HEK293 (cell line): ENCODE data around the gene GRK5.

ENCODE experiments used
- CTCF ChIA-PET: fragments of 350-600 bp; formaldehyde crosslinking; extraction: SDS; loops from one replicate; lab custom pipeline; 2021; ENCODE audit warnings: antibody characterized with exemption; lab: Yijun Ruan, JAX
- POLR2A ChIA-PET: fragments of 300-600 bp; formaldehyde crosslinking; extraction: SDS; loops from one replicate; lab custom pipeline; 2020; ENCODE audit warnings: antibody characterized with exemption, inconsistent platforms; lab: Yijun Ruan, JAX
- H3K27ac ChIP-seq: fragments of 200-500 bp; sonication (Bioruptor generic); 2 replicates; pipeline ENCODE4 v1.5.1; 2014; ENCODE audit warnings: low read depth, low read length, control low read depth, inconsistent platforms; ENCODE audit errors: extremely low read depth
- H3K36me3 ChIP-seq, 2 experiments: fragments of 200-500 bp in 1 of 2; sonication (Bioruptor generic) in 1 of 2; 1 replicate in 1 of 2; 2 replicates in 1 of 2; pipeline ENCODE4 v1.5.1; 2014 to 2017; ENCODE audit warnings: inconsistent platforms in 2 of 2, low read length in 2 of 2; ENCODE audit not compliant: control insufficient read depth in 2 of 2, insufficient read depth in 1 of 2
- H3K4me1 ChIP-seq: fragments of 200-500 bp; sonication (Bioruptor generic); 2 replicates; pipeline ENCODE4 v1.5.1; 2014; ENCODE audit warnings: mild to moderate bottlenecking, low read length, inconsistent platforms; ENCODE audit not compliant: control insufficient read depth, insufficient read depth
- H3K4me3 ChIP-seq: 2 replicates; pipeline ENCODE4 v1.5.1; 2011; ENCODE audit warnings: low read depth, mild to moderate bottlenecking, control low read depth, low read length, moderate library complexity
- H3K9me3 ChIP-seq: fragments of 200-500 bp; sonication (Bioruptor generic); 2 replicates; pipeline ENCODE4 v1.5.1; 2014; ENCODE audit warnings: low read depth, low read length, inconsistent platforms; ENCODE audit not compliant: control insufficient read depth, insufficient read depth
- BCL11B ChIP-seq: fragments of 450-650 bp; formaldehyde crosslinking; IDR thresholded peaks from 2 replicates; pipeline ENCODE4 v1.5.1; 2016; ENCODE audit warnings: low read depth, missing biosample characterization, missing genetic modification characterization
- FEZF1 ChIP-seq: fragments of 450-650 bp; formaldehyde crosslinking; IDR thresholded peaks from 2 replicates; pipeline ENCODE4 v1.5.1; 2016; ENCODE audit warnings: missing biosample characterization, missing genetic modification characterization
- GLIS1 ChIP-seq: fragments of 450-650 bp; formaldehyde crosslinking; IDR thresholded peaks from 2 replicates; pipeline ENCODE4 v1.5.1; 2016; ENCODE audit warnings: missing biosample characterization, missing genetic modification characterization
- HOXC10 ChIP-seq: sonication (generic); formaldehyde crosslinking; IDR thresholded peaks from 2 replicates; pipeline ENCODE4 v1.8.1; 2023; ENCODE audit warnings: mild to moderate bottlenecking, missing genetic modification reagents
- INSM2 ChIP-seq: fragments of 450-650 bp; formaldehyde crosslinking; IDR thresholded peaks from 2 replicates; pipeline ENCODE4 v1.5.1; 2016; ENCODE audit warnings: missing biosample characterization, missing genetic modification characterization
- KLF1 ChIP-seq: fragments of 450-650 bp; formaldehyde crosslinking; IDR thresholded peaks from 2 replicates; pipeline ENCODE4 v1.5.1; 2016; ENCODE audit warnings: missing biosample characterization, missing genetic modification characterization
- MYNN ChIP-seq: fragments of 450-650 bp; formaldehyde crosslinking; IDR thresholded peaks from 2 replicates; pipeline ENCODE4 v1.5.1; 2016; ENCODE audit warnings: missing biosample characterization, missing genetic modification characterization, borderline replicate concordance
- PRDM1 ChIP-seq: fragments of 450-650 bp; formaldehyde crosslinking; IDR thresholded peaks from 2 replicates; pipeline ENCODE4; 2016; ENCODE audit warnings: missing biosample characterization, missing genetic modification characterization
- PRDM2 ChIP-seq: fragments of 450-650 bp; formaldehyde crosslinking; IDR thresholded peaks from 2 replicates; pipeline ENCODE4 v1.5.1; 2016; ENCODE audit warnings: missing biosample characterization, missing genetic modification characterization, borderline replicate concordance
- REST ChIP-seq: fragments of 450-650 bp; formaldehyde crosslinking; IDR thresholded peaks from 2 replicates; pipeline ENCODE4 v1.5.1; 2016; ENCODE audit warnings: missing biosample characterization, missing genetic modification characterization
- SALL2 ChIP-seq: fragments of 450-650 bp; formaldehyde crosslinking; IDR thresholded peaks from 2 replicates; pipeline ENCODE4 v1.5.0; 2017; ENCODE audit warnings: missing biosample characterization, mild to moderate bottlenecking, missing genetic modification characterization, borderline replicate concordance
- SETDB1 ChIP-seq: IDR thresholded peaks from one replicate; pipeline ENCODE4 v1.6.1; 2017; ENCODE audit warnings: mild to moderate bottlenecking, low read length, moderate library complexity, mixed read lengths; ENCODE audit not compliant: insufficient read length
- ZFP69B ChIP-seq: fragments of 450-650 bp; formaldehyde crosslinking; IDR thresholded peaks from 2 replicates; pipeline ENCODE4 v1.5.1; 2016; ENCODE audit warnings: missing biosample characterization, missing genetic modification characterization
- ZNF155 ChIP-seq: fragments of 450-650 bp; formaldehyde crosslinking; IDR thresholded peaks from 2 replicates; pipeline ENCODE4 v1.5.1; 2016; ENCODE audit warnings: missing biosample characterization, missing genetic modification characterization
- ZNF211 ChIP-seq: fragments of 450-650 bp; formaldehyde crosslinking; IDR thresholded peaks from 2 replicates; pipeline ENCODE4 v1.5.1; 2016; ENCODE audit warnings: low read depth, missing biosample characterization, missing genetic modification characterization
- ZNF324 ChIP-seq: fragments of 450-650 bp; formaldehyde crosslinking; IDR thresholded peaks from 2 replicates; pipeline ENCODE4 v1.5.1; 2016; ENCODE audit warnings: missing biosample characterization, missing genetic modification characterization
- ZNF449 ChIP-seq: fragments of 450-650 bp; formaldehyde crosslinking; IDR thresholded peaks from 2 replicates; pipeline ENCODE4 v1.5.1; 2017; ENCODE audit warnings: missing biosample characterization, mild to moderate bottlenecking, missing genetic modification characterization, moderate library complexity
- ZNF501 ChIP-seq: fragments of 450-650 bp; formaldehyde crosslinking; IDR thresholded peaks from 2 replicates; pipeline ENCODE4 v1.5.1; 2016; ENCODE audit warnings: missing biosample characterization, missing genetic modification characterization
- ZNF513 ChIP-seq: fragments of 450-650 bp; IDR thresholded peaks from 2 replicates; pipeline ENCODE4 v1.5.1; 2018; ENCODE audit warnings: missing biosample characterization, missing genetic modification characterization
- ZNF654 ChIP-seq: fragments of 450-650 bp; formaldehyde crosslinking; IDR thresholded peaks from 2 replicates; pipeline ENCODE4 v1.5.1; 2016; ENCODE audit warnings: low read depth, missing biosample characterization, missing genetic modification characterization
- ZNF768 ChIP-seq: fragments of 450-650 bp; formaldehyde crosslinking; IDR thresholded peaks from 2 replicates; pipeline ENCODE4 v1.5.1; 2018; ENCODE audit warnings: missing biosample characterization, mild to moderate bottlenecking, missing genetic modification characterization
- ZNF843 ChIP-seq: fragments of 450-650 bp; formaldehyde crosslinking; IDR thresholded peaks from 2 replicates; pipeline ENCODE4 v1.5.1; 2016; ENCODE audit warnings: missing biosample characterization, missing genetic modification characterization
- ZSCAN23 ChIP-seq: fragments of 450-650 bp; formaldehyde crosslinking; IDR thresholded peaks from 2 replicates; pipeline ENCODE4 v1.5.1; 2016; ENCODE audit warnings: missing biosample characterization, missing genetic modification characterization

GRK5 gene

GRCh38 chr10:119301397-119301796 lies 94.0 kb downstream of the GRK5 start:
- H3K36me3 ChIP-seq: no peaks in the 10 kb centered on the region
- POLR2A ChIA-PET: no interaction called here
- no peak overlapping the region for H3K4me3 ChIP-seq
- no peak for TF ChIP-seq ZNF211 (tag by site-specific recombination)
- no peak for TF ChIP-seq ZSCAN23 (tag by site-specific recombination)
- TF ChIP-seq ZNF843 (tag by site-specific recombination): no peak
- TF ChIP-seq PRDM1 (tag by site-specific recombination): no peak
- no peak for TF ChIP-seq SALL2 (tag by site-specific recombination)
- no peak for TF ChIP-seq ZNF513
- no peak for TF ChIP-seq ZNF324
- no peak for TF ChIP-seq INSM2 (tag by site-specific recombination)
- no peak for TF ChIP-seq ZNF654
- TF ChIP-seq PRDM2: no peak
- TF ChIP-seq ZNF449: no peak
- no peak for TF ChIP-seq ZNF155 (tag by site-specific recombination)
- TF ChIP-seq, all 188 proteins: peak for 0
- CTCF ChIA-PET: interaction anchor here (0.6 kb wide), 2 partner anchors 70 to 94 kb away, joined by 3 read pairs; partner anchors contain the start of gene GRK5
- H3K4me1 ChIP-seq: peaks cover under 1% of the 10 kb centered on the region; the same call in 1 of the 2 replicates
- no peaks in the 10 kb centered on the region for H3K9me3 ChIP-seq
- no peak overlapping the region for H3K27ac ChIP-seq

GRCh38 chr10:119302172-119302571 lies 94.8 kb downstream of the GRK5 start:
- H3K27ac ChIP-seq: no peak overlapping the region
- ChIA-PET POLR2A (no interaction called here), CTCF (interaction anchor here (0.6 kb wide), 2 partner anchors 53 to 71 kb away, joined by 3 read pairs; no protein-coding TSS in a partner anchor)
- no peaks in the 10 kb centered on the region for H3K9me3 ChIP-seq
- no peak overlapping the region for H3K4me3 ChIP-seq
- peaks cover 2% of the 10 kb centered on the region; the same call in 1 of the 2 replicates for H3K4me1 ChIP-seq
- H3K36me3 ChIP-seq: no peaks in the 10 kb centered on the region
- no peak for TF ChIP-seq REST (tag by site-specific recombination)
- TF ChIP-seq MYNN (tag by site-specific recombination): no peak
- no peak for TF ChIP-seq GLIS1 (tag by site-specific recombination)
- TF ChIP-seq KLF1 (tag by site-specific recombination): no peak
- no peak for TF ChIP-seq ZFP69B (tag by site-specific recombination)
- no peak for TF ChIP-seq SETDB1
- TF ChIP-seq HOXC10: no peak
- TF ChIP-seq BCL11B: no peak
- TF ChIP-seq ZNF501 (tag by site-specific recombination): no peak
- TF ChIP-seq ZNF768 (tag by site-specific recombination): no peak
- TF ChIP-seq FEZF1: no peak
